GM19023 (cell line): ENCODE results near the gene SYTL1.

Experiments
- ATAC-seq: cut with Tn5 transposase; IDR thresholded peaks from one replicate; pipeline ENCODE4 v1.9.1; 2021; ENCODE audit warnings: mild to moderate bottlenecking, moderate library complexity; ENCODE audit not compliant: unreplicated experiment

Gene SYTL1

DNA sequence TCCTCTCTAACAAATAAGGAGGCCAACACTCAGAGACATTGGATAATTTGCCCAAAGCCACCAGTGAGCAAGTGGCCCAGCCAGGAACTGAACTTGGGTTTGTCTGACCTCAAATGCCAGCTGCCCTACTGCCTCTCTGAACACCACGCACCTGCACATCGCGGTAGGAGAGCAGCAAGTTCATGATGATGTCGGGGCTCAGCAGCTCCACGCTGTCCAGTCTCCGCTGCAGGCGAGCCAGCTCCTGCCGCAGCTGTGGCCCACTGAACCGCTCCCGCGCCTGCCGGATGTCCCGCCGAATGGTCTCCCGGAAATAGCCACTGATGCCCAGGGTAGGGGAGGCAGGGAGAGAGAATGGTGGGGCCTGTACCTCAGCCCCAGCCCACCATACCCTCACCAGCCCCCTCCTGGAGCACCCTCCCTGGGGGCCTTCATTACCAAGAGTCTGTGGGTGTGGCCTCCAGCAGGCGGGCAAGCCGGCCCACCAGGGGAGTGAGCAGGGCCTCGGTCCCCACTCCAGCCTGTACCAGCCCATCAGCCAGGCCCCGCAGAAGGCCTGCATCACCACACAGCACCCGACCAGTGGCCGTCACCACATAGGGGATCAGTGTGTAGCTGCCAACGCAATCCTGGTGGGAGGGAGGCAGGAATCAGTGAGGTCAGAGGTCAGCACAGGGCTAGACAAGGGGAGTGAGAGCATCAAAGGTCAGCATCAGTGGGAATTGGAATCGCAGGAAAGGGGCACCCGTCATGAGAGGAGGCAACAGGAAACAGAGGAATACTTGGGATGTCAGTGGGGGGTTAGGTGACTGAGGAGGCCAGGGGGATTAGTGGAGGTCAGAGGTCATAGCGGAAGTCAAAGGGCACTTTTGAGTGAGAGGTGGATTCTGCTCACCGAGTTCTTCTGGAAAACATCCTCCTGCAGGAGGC is 22.2 kb downstream of the SYTL1 start:
- ATAC-seq: no peak

DNA sequence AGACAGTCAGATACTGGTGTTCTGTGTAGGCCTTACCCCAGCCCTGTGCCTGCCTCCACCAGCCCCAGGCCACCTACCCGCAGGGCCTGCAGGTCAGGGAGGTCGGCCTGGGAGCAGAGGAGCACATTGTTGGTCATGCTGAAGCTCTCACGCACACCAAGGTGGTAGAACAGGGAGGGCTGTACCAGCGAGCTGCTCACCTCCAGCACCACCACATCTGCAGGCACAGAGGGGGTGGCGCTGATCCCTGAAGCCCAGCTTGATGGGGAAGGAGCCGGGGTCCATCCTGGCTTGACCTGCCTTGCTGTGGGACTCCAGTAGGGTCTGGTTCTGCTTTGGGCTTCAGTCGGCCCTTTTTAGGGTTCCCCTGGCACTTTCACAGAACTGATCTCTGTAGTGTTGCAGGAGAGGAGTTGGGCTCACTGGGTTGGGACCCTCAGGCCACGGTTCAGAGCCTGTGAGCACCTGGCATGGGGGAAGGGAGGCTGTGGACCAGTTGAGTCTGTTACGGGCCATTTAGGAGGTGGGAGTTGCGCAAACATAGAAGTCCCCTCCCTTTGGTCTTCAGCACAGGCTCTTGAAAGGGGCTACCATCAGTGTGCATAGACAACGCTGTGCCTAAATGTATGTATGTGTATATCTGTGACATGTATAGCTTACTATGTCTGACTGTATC is 23.0 kb downstream of the SYTL1 start:
- ATAC-seq: no peak

DNA sequence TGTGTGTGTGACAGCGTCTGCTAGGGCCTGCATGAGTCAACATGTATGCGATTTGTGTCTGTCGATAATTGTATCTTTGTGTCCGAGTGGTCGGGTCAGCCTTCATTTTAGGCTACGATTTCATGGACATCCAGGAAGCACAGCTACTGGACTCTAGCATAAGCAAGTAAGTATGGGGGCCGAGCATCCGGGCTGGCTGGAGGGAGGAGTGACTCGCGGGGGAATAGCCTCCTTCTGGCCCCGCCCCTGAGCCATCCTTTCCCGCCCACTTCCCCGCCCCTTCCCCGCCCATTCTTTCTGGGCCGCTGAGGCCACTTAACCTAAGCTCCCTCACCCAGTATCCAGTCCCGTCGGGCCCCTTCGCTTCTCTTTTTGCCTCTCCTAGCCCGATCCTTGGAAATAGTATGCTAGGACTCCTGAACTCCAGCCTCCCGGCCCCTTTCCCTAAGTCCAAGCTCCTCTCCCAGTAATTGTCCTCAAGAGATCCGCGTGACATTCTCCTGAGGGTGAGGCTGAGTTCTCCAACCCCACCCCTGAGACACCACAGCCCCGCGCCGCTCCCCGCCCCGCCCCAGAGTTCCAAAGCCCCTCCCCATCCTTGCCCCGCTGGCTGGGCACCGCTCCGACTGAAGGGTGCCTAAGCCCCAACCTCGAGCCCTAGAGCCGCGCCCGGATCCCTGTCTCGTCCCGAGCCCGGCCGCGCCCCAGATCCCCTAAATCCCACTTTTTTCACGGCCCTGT is 23.7 kb downstream of the SYTL1 start:
- ATAC-seq: peak; percentile 39

DNA sequence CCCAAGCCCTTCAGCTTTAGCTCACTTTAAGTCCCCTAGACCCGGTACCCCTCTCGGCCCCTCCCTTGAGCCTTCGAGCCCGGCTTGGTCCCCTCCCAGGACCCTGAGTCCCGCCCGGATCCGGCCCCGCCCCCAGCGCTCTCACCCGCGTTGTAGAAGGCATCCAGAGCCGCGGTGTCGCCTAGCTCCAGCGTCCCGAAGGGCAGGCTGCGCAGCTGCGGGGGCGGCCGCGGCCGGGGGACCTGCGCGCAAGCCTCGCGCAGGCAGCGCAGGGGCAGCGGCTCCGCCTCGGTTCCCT is 24.2 kb downstream of the SYTL1 start:
- peak; percentile 42 for ATAC-seq

DNA sequence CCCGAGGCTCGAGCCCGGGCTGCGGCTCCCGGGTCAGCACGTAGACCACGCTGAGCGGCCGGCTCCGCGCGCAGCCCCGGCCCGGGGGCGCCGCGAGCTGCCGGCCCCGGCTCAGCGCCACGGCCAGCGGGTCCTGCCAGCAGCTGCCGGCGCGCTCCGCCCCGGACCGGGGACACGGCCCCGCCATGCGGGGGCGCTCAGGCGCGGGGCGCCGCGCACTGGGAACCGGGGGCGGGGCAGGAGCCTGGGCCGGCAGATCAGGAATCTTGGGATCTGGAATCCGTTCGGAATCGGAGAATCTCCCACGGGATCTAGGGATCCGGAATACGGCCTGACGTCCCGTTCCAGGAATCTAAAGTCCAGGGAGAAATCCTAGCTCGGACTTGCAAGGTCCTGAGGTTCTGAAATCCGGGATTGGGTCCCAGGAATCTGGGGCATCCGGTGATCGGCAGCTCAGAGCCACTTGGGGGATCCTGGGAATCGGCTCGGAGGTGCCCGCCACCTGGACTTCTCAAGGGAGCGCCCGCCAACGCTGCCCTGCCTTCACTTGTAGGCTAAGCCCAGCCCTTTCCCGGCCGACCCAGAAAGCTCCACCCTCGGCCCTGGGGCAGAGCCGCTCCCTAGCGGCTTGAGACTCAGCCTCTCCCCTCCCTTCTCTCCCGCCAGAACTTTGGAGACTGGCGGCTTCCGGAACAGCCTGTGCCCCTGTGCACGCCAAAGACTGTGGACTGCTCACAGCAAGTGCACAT is 24.8 kb downstream of the SYTL1 start, which contains the start of gene MAP3K6:
Gene MAP3K6, minus strand, starts transcription at position 551 of the 749 bp plus-strand sequence. Its CDS starts 364 bp downstream, at position 187.
- peak; percentile 11 for ATAC-seq

DNA sequence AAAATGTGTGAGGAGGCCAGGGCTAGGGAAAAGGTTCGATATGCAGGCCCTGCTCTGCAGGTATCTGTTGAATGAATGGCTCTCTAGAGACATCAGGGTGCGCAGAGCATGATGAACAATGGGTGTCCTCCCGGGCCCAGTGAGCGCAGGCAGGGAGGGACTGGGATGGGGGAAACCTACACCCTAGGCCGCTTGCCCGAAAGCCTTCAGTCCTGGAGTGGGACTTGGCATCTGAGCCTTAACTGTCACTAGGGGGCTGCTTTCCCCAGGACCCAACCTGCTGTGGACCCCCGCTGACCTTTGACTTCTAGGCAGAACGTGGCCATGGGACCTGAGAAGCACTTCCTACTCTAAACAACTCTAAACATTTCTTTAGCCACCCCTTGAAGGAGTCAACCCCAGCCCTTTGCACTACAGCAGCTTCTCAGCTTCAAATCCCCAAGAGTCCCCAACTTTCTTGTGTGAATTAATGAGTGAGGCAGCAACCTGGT is 25.4 kb downstream of the SYTL1 start:
- no peak for ATAC-seq

DNA sequence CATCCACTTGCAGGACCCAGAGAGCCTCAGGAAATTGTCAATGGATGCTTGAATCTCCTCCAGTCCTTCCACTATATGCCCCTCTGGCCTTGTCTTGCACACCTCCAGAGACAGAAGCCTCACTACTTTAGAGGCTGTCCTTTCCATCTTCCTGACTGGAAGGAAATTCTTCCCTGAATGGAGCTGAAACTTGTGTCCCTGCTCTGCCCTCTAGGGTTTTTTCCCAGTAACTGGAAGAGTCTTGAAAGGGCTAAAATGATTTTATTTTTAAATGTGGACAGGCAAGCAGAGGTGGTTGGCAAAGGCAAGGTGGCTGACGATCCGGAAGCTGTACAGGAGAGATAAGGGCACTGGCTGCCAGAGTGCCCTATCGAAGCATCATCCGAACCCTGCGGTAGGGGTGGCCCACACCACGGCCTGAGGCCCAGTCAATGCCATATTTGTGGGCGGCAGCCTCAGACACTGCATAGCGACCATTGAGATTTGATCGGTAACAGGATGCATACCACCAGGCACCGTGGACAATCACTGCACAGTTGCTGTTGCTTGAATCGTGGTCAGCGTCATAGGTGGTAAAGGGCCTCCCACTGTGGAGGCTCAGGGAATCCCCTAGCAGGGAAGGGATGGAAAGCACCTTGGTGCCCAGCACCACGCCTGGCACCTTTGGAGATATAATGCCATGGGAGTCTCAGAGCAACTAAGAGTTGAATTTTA is 27.2 kb downstream of the SYTL1 start:
- no peak for ATAC-seq

DNA sequence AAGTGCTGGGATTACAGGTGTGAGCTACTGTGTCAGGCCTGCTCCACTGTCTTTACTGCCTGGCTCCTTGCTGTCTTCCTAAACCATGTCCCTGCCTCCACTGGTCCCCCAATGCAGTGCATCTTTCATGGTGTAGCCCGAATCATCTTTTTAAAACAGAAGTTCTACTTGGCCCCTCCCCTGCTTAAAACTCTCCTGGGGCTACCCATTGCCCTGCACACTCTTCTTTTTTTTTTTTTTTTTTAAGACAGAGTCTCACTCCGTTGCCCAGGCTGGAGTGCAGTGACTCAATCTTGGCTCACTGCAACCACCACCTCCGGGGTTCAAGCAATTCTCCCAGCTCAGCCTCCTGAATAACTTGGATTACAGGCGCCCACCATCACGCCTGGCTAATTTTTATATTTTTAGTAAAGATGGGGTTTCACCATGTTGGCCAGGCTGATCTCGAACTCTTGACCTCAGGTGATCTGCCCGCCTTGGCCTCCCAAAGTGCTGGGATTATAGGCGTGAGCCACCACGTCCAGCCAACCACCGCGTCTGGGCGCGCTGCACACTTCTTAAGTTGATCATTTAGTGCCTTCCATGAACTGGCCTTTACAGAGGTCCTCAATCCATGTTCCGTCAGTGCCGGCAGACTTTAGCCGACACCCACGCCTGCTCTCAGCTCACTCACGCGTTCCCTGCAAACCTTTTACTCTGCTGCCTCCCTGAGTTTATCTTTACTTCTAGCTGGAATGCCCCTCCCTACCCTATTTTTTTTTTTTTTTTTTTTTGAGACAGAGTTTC is 30.4 kb downstream of the SYTL1 start:
- no peak for ATAC-seq

DNA sequence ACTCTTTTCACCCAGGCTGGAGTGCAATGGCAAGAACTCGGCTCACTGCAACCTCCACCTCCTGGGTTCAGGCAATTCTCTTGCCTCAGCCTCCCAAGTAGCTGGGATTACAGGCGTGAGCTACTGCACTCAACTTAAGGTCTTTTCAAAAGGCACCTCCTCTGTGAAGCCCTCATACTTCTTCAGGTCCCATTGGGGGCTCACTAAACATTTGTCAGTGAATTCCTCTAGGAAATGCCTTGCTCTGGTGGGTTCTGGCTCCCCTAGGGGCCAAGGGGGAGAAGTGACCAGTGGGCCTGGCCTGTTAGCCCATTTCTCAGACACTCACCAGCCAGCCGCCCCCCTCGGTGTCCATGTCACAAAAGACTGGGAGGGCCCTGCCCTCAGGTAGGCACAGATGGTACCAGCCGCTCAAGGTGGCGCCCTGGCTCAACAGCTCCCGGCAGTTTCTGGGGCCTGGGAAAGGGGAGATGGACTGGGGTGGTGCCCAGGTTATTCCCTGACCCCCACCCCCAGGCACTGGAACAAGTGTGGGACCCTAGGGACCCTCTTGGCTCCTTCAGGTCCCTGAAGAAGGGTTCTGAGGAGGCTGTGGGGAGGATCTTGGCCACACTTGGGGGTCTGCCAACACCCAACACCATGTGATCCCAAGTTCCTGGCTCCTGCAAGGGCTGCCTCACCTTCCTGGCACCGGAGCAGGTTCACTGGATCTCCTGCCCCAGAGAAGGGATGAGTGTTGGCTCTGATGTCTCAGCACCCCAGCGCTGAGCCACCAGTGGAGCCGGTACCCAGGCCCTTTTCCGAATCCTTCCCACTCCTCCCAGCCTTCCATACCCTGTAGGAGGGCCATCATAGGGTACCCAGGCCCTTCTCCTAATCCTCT is 31.2 kb downstream of the SYTL1 start:
- no peak for ATAC-seq

DNA sequence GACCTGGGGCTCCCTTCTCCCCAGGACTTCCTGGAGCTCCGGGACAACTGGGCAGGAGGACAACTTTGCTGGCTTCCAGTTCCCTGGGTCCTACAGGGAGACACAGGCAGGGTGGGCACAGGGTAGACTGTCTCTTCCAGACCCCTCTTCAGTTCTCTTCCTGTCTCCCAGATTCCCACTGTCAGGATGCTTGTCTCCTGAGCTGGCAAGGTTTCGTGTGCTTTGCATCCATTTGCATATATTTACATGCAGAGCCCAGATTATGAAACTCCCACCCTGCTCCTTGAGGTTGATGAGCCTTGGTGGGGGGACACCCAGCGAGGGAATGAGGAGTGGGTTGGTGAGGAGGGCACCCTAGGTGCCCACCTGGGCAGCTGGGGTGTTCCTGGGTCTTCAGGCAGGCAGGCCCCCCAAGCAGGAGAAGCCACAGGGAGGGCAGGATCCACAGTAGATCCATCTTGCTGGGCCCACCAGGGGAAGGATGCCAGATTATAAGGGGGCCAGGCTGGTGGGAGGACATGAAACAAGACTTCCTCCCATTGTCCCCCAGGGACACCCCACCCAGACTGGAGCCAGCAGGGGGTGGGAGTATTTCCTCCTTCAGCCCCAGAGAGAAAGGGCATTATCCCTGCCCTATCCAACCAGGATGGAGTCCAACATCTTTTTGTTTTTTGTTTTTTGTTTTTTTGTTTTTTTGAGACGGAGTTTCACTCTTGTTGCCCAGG is 32.7 kb downstream of the SYTL1 start, which contains the start of gene FCN3:
Gene FCN3, minus strand, starts transcription at position 463 of the 725 bp plus-strand sequence. Its CDS starts 6 bp downstream, at position 457.
- no peak for ATAC-seq

DNA sequence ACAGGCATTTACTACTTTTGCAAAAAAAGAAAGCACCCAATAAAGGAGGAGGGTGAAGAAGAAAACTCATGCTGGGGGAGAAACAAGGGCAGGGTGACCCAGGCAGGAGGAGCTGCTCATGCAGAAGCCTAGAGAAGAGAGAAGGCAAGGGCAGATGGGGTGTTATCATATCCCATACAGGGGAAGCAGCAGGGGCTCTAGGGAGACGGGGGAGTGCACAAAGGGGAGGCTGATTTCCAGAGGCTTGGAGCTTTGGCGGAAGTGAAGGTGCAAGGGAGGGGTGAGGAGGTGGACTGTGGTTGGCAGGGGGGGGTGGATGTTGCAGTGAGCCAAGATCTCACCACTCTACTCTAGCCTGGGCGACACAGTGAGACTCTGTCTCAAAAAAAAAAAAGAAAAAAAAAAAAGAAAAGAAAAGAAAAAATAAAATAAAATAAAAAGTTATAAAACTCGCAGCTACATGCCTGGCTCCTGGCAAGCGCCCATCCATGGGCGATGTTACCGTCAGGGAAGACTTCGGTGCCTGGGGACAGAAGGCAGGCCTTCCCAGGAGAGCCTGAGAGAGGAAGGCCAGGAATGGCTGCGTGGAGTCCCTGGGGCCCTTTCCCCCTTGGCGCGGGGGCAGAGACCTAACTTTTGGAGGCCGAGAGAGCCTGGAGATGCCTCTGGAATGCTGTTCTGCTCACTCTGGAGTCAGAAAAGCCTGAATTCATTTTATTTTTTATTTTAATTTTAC is 36.1 kb downstream of the SYTL1 start:
- no peak for ATAC-seq

DNA sequence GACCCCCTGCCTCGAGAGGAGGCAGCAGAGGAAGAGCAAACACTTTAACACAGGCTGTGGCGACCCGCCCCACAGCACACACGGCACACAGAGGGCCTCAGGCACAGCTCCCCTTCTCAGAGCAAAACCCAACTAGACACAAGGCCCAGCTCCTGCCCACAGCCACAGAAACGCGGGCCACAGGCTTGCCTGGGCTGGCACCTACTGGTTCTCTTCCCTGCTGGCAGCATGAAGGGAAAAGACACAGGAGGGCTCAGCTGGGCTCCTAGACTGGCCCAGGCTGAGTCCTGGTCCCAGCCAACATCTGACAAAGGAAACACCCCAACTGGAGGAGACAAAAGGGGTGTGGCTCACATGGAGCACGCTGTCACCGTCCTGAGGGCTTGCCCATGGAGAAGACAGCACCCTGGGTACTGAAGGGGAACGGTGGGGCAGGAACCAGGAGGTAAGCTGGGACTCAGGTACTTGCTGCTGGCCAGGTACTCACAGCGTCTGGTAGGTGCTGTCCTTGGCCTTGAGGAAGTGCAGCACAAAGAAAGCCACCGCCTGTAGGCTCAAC is 37.8 kb downstream of the SYTL1 start:
- ATAC-seq: no peak

DNA sequence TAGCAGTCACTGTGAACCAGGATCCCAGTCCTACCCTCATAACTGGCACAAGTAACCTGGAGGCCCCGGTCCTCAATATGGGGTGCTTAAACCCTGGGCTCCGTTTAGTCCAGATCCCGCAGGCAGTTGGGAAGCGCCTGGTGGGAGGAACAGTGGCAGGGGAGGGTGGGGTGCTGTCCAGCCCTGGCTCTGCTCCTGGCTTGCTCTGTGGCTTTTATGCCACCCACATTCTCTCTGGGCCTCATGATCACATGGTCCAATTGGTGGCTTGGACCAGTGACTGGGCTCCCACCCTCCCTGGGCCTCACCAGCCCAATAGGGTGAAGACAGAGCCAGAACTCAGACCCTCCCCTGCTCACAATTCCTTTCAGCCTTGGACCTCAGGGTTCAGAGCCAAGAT is 38.4 kb downstream of the SYTL1 start:
- ATAC-seq: no peak

DNA sequence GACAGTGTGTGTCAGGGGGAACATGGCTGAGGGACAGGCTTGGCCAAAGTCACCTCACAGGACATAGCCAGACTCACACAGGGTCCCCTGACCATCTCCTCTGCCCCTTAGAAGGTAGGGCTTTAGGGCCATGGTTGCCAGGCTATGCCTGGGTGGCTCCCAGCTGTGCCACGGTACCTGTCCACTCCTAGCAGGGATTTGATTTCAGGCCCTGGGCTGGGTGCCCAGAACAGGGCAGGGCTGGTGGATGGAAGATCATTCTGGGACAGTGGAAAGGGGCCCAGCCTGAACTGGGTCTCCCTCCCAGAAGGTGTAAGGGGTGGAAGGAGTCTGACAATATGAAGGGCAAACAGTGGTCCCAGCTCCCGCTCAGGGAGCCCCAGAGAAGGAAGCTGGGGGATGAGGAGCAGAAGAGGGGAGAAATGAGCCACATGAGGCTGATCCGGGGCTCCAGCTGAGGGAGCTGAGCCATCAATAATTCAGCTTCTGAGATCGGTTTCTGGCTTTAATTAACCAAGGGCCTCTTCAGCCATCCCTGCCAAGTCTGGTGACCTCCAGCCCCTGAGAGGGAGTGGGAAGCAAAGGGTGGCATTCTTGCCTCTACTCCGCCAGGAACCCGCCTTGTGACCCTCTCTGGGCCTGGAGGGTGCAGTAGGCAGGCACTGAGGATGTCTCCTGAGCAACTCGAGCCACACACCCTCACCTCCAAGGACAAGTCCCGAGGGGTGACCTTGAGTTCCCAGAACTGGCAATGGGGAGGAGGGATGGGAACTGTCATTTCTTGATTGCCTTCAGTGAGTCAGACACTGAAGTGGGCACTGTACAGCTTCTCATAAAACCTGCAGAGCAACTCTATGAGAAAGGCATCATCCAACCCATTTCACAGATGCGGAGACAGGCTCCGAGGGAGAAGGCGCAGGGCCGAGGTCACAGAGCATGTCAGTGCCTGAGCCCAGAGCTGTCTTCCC is 39.2 kb downstream of the SYTL1 start:
- no peak for ATAC-seq
